Upper lobe of left lung (tissue), 4 donors: Measurements from ENCODE around the gene RHCE.

Experiments used
- CTCF ChIP-seq, 6 experiments: fragments of 450-650 bp in 4 of 6; fragments of 200-600 bp in 2 of 6; sonication (generic) in 2 of 6; IDR thresholded peaks; one replicate each; pipeline ENCODE4 v1.5.1; 2016 to 2019; ENCODE audit warnings: antibody characterized with exemption in 6 of 6
- POLR2A ChIP-seq, 4 donors: fragments of 450-650 bp; IDR thresholded peaks; one replicate each; pipeline ENCODE4 v1.5.1; 2016 to 2017; ENCODE audit warnings: antibody characterized with exemption in 4 of 4, mild to moderate bottlenecking in 2 of 4
- POLR2AphosphoS5 ChIP-seq, 2 donors: sonication (generic); formaldehyde crosslinking; IDR thresholded peaks; one replicate each; pipeline ENCODE4 v1.5.1; 2017; ENCODE audit warnings: antibody characterized with exemption in 2 of 2

GRCh38 chr1:25432749-25433388 is 12.2 kb upstream of the RHCE start:
- TF ChIP-seq POLR2AphosphoS5 (IDR thresholded peaks at IDR 0.05) (no peak), POLR2A (IDR thresholded peaks at IDR 0.05) (no peak), CTCF (IDR thresholded peaks at IDR 0.05) (no peak)
